Adrenal gland (tissue), 12 donors: ENCODE data around the gene MED23. TPM values are rescaled to one million over a fixed set of nuclear protein-coding genes. Genes with fewer than 3 reads are reported as not detected.
"Not testable (repeated sequence)": the region's sequence is repeated elsewhere in the genome, so short reads cannot be mapped to it uniquely, and the experiment has no call there.

Source experiments
- DNase-seq, 7 donors: peaks; one replicate each; pipeline ENCODE4 v3.0.0-alpha.2; 2019 to 2020
- H3K27ac ChIP-seq, 5 donors: fragments of 200-600 bp; sonication (generic) in 4 of 5; 1 replicate in 3 of 5; 2 replicates in 2 of 5; pipeline versions ENCODE4 v1.5.1 to v1.8.0; 2016 to 2020; ENCODE audit warnings: mild to moderate bottlenecking in 1 of 5
- H3K27me3 ChIP-seq: fragments of 200-600 bp; 2 replicates; pipeline ENCODE4 v1.8.0; 2021
- H3K36me3 ChIP-seq, 2 donors: fragments of 200-600 bp; replicated peaks in 1 of 2; 1 replicate in 1 of 2; 2 replicates in 1 of 2; pipeline versions ENCODE4 v1.5.1 to v1.8.0; 2018 to 2022
- H3K4me1 ChIP-seq, 2 donors: fragments of 200-600 bp; replicated peaks in 1 of 2; 1 replicate in 1 of 2; 2 replicates in 1 of 2; pipeline versions ENCODE4 v1.5.1 to v1.8.0; 2018 to 2021
- H3K4me3 ChIP-seq, 4 donors: fragments of 200-600 bp; sonication (generic) in 3 of 4; one replicate each; pipeline ENCODE4 v1.5.1; 2016 to 2018
- H3K9me3 ChIP-seq, 3 donors: fragments of 200-600 bp; sonication (generic) in 1 of 3; replicated peaks in 1 of 3; 1 replicate in 2 of 3; 2 replicates in 1 of 3; pipeline versions ENCODE4 v1.5.1 to v1.8.0; 2016 to 2021
- CTCF ChIP-seq, 6 experiments: fragments of 450-650 bp in 4 of 6; fragments of 200-600 bp in 2 of 6; sonication (generic) in 1 of 6; IDR thresholded peaks; 1 replicate in 5 of 6; 2 replicates in 1 of 6; pipeline versions ENCODE4 v1.5.1 to v1.8.0; 2016 to 2021; ENCODE audit warnings: antibody characterized with exemption in 6 of 6, mild to moderate bottlenecking in 2 of 6, moderate library complexity in 1 of 6
- POLR2A ChIP-seq, 2 donors: fragments of 450-650 bp; IDR thresholded peaks; one replicate each; pipeline ENCODE4 v1.6.1; 2017; ENCODE audit warnings: antibody characterized with exemption in 2 of 2, mild to moderate bottlenecking in 2 of 2, moderate library complexity in 1 of 2
- WGBS, 4 donors: extraction: QIAGEN DNeasy Blood & Tissue Kit in 2 of 4; methylation state at CpG; one replicate each; pipeline versions ENCODE4 v1.1.5 to v1.1.7; 2013 to 2017; 5-methylcytosine and 5-hydroxymethylcytosine counted together
- intact Hi-C, 2 donors: fragments of 100-400 bp; cut with DNase I; formaldehyde crosslinking; loops; one replicate each; pipeline versions ENCODE4 v1.14.1 to v1.15.0; 2022 to 2023
- polyA plus RNA-seq, 3 donors: library from polyadenylated mRNA; stranded (reverse); fragments of 200-250 nt in 2 of 3; fragments of 350-450 nt in 1 of 3; fragmentation: Illumina TruSeq in 1 of 3; extraction: RNeasy Lipid Tissue Mini Kit (QIAGEN cat#74804) in 1 of 3; gene quantifications; one replicate each; pipeline ENCODE4 v1.2.3, GENCODE V29; 2013 to 2014
- total RNA-seq, 9 donors: library from RNA; depleted of rRNA in 4 of 9; stranded (reverse); fragments of >200 nt in 4 of 9; fragments of 120-200 nt in 1 of 9; fragmentation: NEBNext Ultra II Directional in 1 of 9; extraction: Animal tissue kit (Norgen Biotek cat#: 25700) in 1 of 9; gene quantifications; one replicate each; pipeline versions ENCODE4 v1.1.0 to v1.2.4, GENCODE V29; 2013 to 2023
- donor health status: healthy with polysubstance abuse.
- donor health status: Bipolar disorder and iron deficiency.
- donor health status: DM: yes; HTN: yes; CAD: no.
- donor health status: DM: no; HTN: no; CAD: no.
- donor health status: DM: no; HTN: no; CAD: no.
- donor health status: DM: yes; HTN: yes; CAD: no.

The MED23 gene
- total and polyA plus RNA-seq, 12 donors = 16.9 to 46.1 (median 27.8) TPM

GRCh38 chr6:131548441-131548840 is 79.6 kb downstream of the MED23 start:
- DNase-seq = no peak
- WGBS, 4 donors = 93 to 100% (median 97%) methylated on average over 1 of the region's 1 CpG
- Histone ChIP-seq H3K9me3 (no peaks in the 10 kb centered on the region), H3K36me3 (no peaks in the 10 kb centered on the region), H3K4me3 (no peak overlapping the region), H3K27ac (no peak overlapping the region), H3K27me3 (no peaks in the 10 kb centered on the region), H3K4me1 (peaks cover 12 to 15% of the 10 kb centered on the region in 2 donors)
- no peak for TF ChIP-seq CTCF (IDR thresholded peaks at IDR 0.05)
- no peak for TF ChIP-seq POLR2A (IDR thresholded peaks at IDR 0.05)
- intact Hi-C loops = no loop called here

GRCh38 chr6:131547488-131547887 is 80.6 kb downstream of the MED23 start:
- 77 to 80% (median 78%) methylated on average over 6 of the region's 6 CpGs for WGBS, 4 donors
- peaks cover 12 to 15% of the 10 kb centered on the region in 2 donors for H3K4me1 ChIP-seq
- TF ChIP-seq CTCF (IDR thresholded peaks at IDR 0.05) (no peak), POLR2A (IDR thresholded peaks at IDR 0.05) (no peak)
- H3K27me3 ChIP-seq = no peaks in the 10 kb centered on the region
- no peak overlapping the region for H3K4me3 ChIP-seq
- DNase-seq = no peak
- H3K9me3 ChIP-seq = no peaks in the 10 kb centered on the region
- intact Hi-C loops = no loop called here
- peak overlapping the region in 2 of 5 donors; percentile 3 to 19 for H3K27ac ChIP-seq
- no peaks in the 10 kb centered on the region for H3K36me3 ChIP-seq

DNA sequence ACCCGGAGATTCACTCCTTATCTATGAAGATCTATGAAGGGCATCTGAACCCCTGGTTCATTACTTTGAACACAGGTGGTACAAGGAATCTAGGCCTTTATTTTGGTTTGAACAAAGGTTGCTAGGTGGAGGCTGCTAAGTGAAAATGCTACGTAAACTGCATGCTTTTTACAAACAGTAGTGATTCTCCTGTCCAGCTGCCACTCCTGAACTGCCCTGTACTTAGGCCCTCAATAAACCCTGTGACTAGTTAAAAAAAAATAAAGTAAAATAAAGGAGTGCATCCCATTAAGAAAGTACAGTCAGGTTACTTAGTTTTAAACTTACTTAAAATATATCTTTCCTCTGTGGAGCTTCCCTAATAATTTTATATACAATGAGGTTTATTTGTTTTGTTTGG is 82.7 kb downstream of the MED23 start:
- no peak for DNase-seq
- no peaks in the 10 kb centered on the region for H3K27me3 ChIP-seq
- no peaks in the 10 kb centered on the region for H3K36me3 ChIP-seq
- H3K27ac ChIP-seq = no peak overlapping the region
- no peak for TF ChIP-seq CTCF (IDR thresholded peaks at IDR 0.05)
- TF ChIP-seq POLR2A (IDR thresholded peaks at IDR 0.05) = no peak
- peaks cover 12 to 15% of the 10 kb centered on the region in 2 donors for H3K4me1 ChIP-seq
- H3K4me3 ChIP-seq = no peak overlapping the region
- no peaks in the 10 kb centered on the region for H3K9me3 ChIP-seq
- intact Hi-C loops = no loop called here
- 58 to 78% (median 74%) methylated on average over 2 of the region's 2 CpGs for WGBS, 4 donors

DNA sequence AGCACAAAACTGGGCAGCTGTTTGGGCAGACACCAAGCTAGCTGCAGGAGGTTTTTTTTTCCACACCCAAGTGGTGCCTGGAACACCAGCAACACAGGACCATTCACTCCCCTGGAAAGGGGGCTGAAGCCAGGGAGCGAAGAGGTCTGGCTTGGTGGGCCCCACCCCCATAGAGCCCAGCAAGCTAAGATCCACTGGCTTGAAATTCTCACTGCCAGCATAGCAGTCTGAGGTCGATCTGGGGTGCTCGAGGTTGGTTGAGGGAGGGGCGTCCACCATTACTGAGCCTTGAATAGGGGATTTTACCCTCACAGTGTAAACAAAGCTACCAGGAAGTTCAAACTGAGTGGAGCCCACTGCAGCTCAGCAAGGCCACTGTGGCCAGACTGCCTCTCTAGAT is 89.4 kb downstream of the MED23 start:
- H3K36me3 ChIP-seq, H3K27ac ChIP-seq, DNase-seq, H3K4me3 ChIP-seq, H3K4me1 ChIP-seq, H3K9me3 ChIP-seq, H3K27me3 ChIP-seq: not testable (repeated sequence)
- WGBS, 4 donors = 60 to 86% (median 78%) methylated on average over 1 to 4 of the region's 4 CpGs
- intact Hi-C loops = loop anchor here (10.0 kb wide), 3 partner anchors 334 to 654 kb away; no protein-coding TSS in a partner anchor

DNA sequence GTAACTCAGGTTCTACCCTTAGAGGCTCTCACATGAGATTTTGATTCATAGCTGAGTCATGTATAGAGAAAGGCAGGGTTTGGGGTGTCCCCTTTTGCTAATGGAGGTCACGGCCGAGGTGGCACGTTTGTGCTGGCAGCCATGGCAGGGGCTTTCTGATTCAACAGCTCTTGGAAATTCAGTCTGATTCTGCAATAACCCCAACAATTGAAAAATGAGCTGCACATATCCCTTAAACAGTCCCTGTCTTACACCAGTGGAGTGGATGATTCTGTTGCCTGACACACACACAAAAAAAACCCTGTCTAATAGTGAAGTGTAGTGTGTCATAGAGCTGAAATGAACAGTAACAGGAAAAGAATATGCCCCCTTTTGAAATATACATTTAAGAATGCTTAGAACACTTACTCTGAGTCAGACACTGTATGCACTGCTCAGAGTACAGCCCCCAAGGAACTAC is 95.4 kb downstream of the MED23 start:
- H3K4me3 ChIP-seq = no peak overlapping the region
- no peaks in the 10 kb centered on the region for H3K9me3 ChIP-seq
- H3K27ac ChIP-seq = no peak overlapping the region
- TF ChIP-seq CTCF (IDR thresholded peaks at IDR 0.05) = no peak
- TF ChIP-seq POLR2A (IDR thresholded peaks at IDR 0.05) = no peak
- intact Hi-C loops = loop anchor here (10.0 kb wide), 3 partner anchors 328 to 648 kb away; no protein-coding TSS in a partner anchor
- H3K27me3 ChIP-seq = no peaks in the 10 kb centered on the region
- WGBS, 4 donors = 25 to 63% (median 50%) methylated on average over 3 of the region's 3 CpGs
- DNase-seq = peak in 3 of 7 donors; percentile 10 to 26 (median 25)
- no peaks in the 10 kb centered on the region for H3K36me3 ChIP-seq
- no peaks in the 10 kb centered on the region for H3K4me1 ChIP-seq

- WGBS, 4 donors = 91 to 96% (median 93%) methylated on average over 7 to 12 of the region's 12 CpGs
- not testable (repeated sequence) for H3K27ac ChIP-seq, H3K4me3 ChIP-seq, DNase-seq, H3K27me3 ChIP-seq, H3K36me3 ChIP-seq, H3K4me1 ChIP-seq, H3K9me3 ChIP-seq
- intact Hi-C loops = loop anchor here (10.0 kb wide), 3 partner anchors 327 to 647 kb away; no protein-coding TSS in a partner anchor
Observed at GRCh38 chr6:131531681-131532080, 96.4 kb downstream of the MED23 start.

DNA sequence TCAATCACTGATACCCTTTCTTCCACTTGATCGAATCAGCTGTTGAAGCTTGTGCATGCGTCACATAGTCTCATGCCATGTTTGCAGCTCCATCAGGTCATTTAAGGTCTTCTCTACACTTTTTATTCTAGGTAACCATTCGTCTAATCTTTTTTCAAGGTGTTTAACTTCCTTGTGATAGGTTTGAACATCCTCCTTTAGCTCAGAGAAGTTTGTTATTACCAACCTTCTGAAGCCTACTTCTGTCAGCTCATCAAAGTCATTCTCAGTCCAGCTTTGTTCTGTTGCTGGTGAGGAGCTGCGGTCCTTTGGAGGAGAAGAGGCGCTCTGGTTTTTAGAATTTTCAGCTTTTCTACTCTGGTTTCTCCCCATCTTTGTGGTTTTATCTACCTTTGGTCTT is 97.1 kb downstream of the MED23 start:
- WGBS, 4 donors = 91 to 93% (median 92%) methylated on average over 5 of the region's 5 CpGs
- H3K27me3 ChIP-seq, H3K36me3 ChIP-seq, H3K27ac ChIP-seq, H3K4me1 ChIP-seq, DNase-seq, H3K4me3 ChIP-seq, H3K9me3 ChIP-seq: not testable (repeated sequence)
- intact Hi-C loops = loop anchor here (10.0 kb wide), 3 partner anchors 326 to 646 kb away; no protein-coding TSS in a partner anchor
